Kidney (tissue), 14 donors: Measurements from ENCODE around the gene SARNP. TPM values are rescaled to one million over a fixed set of nuclear protein-coding genes. Genes with fewer than 3 reads are reported as not detected.

Source experiments
- DNase-seq, 5 donors: peaks; one replicate each; pipeline ENCODE4 v3.0.0-alpha.2; 2013 to 2020
- FAIRE-seq: peaks from 2 replicates; lab custom pipeline; 2012; peaks lifted over from hg19 to GRCh38; lab: Jason Lieb, UNC
- H3K27ac ChIP-seq, 2 donors: one replicate each; pipeline ENCODE4 v1.7.0; 2013; ENCODE audit warnings: low read depth in 2 of 2, low read length in 2 of 2, inconsistent platforms in 1 of 2
- H3K27me3 ChIP-seq: one replicate; pipeline ENCODE4 v1.7.1; 2013; ENCODE audit warnings: low read length, inconsistent platforms; ENCODE audit not compliant: control insufficient read depth, insufficient read depth
- H3K36me3 ChIP-seq, 3 donors: one replicate each; pipeline versions ENCODE4 v1.7.0 to v1.7.1; 2013; ENCODE audit warnings: low read length in 3 of 3, control low read depth in 1 of 3, inconsistent platforms in 1 of 3; ENCODE audit not compliant: insufficient read depth in 3 of 3, control insufficient read depth in 2 of 3
- H3K4me1 ChIP-seq, 3 donors: one replicate each; pipeline versions ENCODE4 v1.7.0 to v1.7.1; 2013; ENCODE audit warnings: low read length in 3 of 3, inconsistent platforms in 1 of 3, low read depth in 1 of 3; ENCODE audit not compliant: control insufficient read depth in 2 of 3, insufficient read depth in 2 of 3
- H3K4me3 ChIP-seq, 3 donors: one replicate each; pipeline versions ENCODE4 v1.7.0 to v1.8.1; 2013; ENCODE audit warnings: low read length in 3 of 3, control low read depth in 1 of 3, inconsistent platforms in 1 of 3
- H3K9ac ChIP-seq, 3 donors: one replicate each; pipeline versions ENCODE4 v1.7.0 to v1.7.1; 2013; ENCODE audit warnings: low read length in 3 of 3, control low read depth in 1 of 3, inconsistent platforms in 1 of 3
- H3K9me3 ChIP-seq, 3 donors: one replicate each; pipeline versions ENCODE4 v1.7.0 to v1.7.1; 2013; ENCODE audit warnings: low read length in 3 of 3, control low read depth in 1 of 3, inconsistent platforms in 1 of 3; ENCODE audit not compliant: control insufficient read depth in 2 of 3, insufficient read depth in 1 of 3
- CTCF ChIP-seq: IDR thresholded peaks from 3 replicates; pipeline ENCODE4 v1.5.1; 2012; ENCODE audit warnings: mild to moderate bottlenecking, moderate library complexity, borderline replicate concordance; ENCODE audit not compliant: insufficient read depth; ENCODE audit errors: extremely low read depth
- intact Hi-C: fragments of 100-400 bp; cut with DNase I; formaldehyde crosslinking; loops from one replicate; pipeline ENCODE4 v1.11.1; 2022
- polyA plus RNA-seq: library from polyadenylated mRNA; stranded (reverse); fragments of 350-450 nt; fragmentation: Illumina TruSeq; extraction: RNeasy Lipid Tissue Mini Kit (QIAGEN cat#74804); gene quantifications from one replicate; pipeline ENCODE4 v1.2.3, GENCODE V29; 2014; ENCODE audit warnings: low read depth, low replicate concordance; ENCODE audit not compliant: insufficient read depth
- total RNA-seq: library from RNA; stranded (reverse); fragmentation: NEBNext Ultra II Directional; extraction: Animal tissue kit (Norgen Biotek cat#: 25700); gene quantifications from one replicate; pipeline ENCODE4 v1.2.1, GENCODE V29; 2021
- donor health status: control.
- donor health status: control.
- donor health status: control.
- donor health status: control.
- donor health status: control.
- donor health status: DM: yes; HTN: yes; CAD: no.
- donor health status: Normal renal cell carcinoma (clear cell type).

The SARNP gene
- total and polyA plus RNA-seq, 2 donors from 2014 or later, result 51.1 to 109 TPM

DNA sequence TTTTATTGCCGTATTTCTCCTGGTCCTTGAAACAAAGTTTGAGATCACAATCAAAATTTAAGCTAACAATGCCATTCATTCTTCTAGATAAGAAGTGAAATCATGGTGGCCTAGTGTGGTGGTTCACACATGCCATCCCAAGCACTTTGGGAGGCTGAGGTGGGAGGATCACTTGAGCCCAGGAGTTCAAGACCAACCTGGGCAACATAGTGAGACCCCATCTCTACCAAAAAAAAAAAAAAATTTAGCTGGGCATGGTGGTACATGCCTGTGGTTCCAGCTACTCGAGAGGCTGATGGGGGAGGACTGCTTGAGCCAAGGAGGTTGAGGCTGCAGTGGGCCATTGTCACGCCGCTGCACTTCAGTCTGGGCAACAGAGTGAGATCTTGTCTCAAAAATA is 50.4 kb downstream of the SARNP start:
- H3K9me3 ChIP-seq, result no peaks in the 10 kb centered on the region
- FAIRE-seq, result no peak
- TF ChIP-seq CTCF, result no peak
- no peak overlapping the region for H3K9ac ChIP-seq
- H3K27ac ChIP-seq, result no peak overlapping the region
- H3K36me3 ChIP-seq, result peaks cover 3 to 8% (median 6%) of the 10 kb centered on the region in 3 donors
- no peaks in the 10 kb centered on the region for H3K27me3 ChIP-seq
- H3K4me1 ChIP-seq, result peaks cover 0 to 6% (median 2%) of the 10 kb centered on the region in 3 donors
- intact Hi-C loops, result no loop called here
- H3K4me3 ChIP-seq, result no peak overlapping the region
- no peak for DNase-seq

DNA sequence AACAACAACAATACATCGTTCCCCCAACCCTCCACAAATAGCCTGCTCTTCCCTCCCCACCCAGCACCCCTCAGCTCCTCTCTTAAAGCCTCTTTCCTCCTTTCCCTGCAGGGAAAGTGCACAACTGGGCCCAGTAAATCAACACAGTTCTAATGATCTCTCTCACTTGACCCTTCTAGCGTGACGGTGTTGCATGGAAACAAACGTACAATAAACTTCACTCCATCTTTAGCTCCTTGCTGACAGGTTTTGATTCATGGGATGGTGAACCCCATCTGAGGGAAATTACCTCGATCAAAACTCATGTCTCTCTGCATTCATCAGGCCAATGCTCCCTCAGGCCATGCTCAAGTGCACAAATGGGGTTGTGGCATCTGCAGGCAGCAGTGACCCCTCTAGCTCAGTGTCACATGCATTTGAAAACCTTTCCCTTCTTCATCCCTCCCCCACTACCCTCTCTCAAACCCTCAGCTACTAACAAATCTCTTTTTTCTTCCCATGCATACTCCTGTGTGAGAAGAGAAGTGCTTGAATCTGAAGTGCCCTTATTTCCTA is 51.7 kb downstream of the SARNP start:
- Histone ChIP-seq H3K27ac (no peak overlapping the region), H3K36me3 (peaks cover 0 to 3% (median 0%) of the 10 kb centered on the region in 3 donors), H3K4me1 (peaks cover 0 to 6% (median 2%) of the 10 kb centered on the region in 3 donors), H3K9ac (no peak overlapping the region), H3K9me3 (no peaks in the 10 kb centered on the region), H3K27me3 (no peaks in the 10 kb centered on the region), H3K4me3 (no peak overlapping the region)
- intact Hi-C loops, result no loop called here
- no peak for TF ChIP-seq CTCF
- FAIRE-seq, result no peak
- peak in 4 of 5 donors; percentile 51 to 86 (median 65) for DNase-seq

GRCh38 chr12:55762646-55763045 is 54.9 kb downstream of the SARNP start:
- peaks cover 0 to 6% (median 4%) of the 10 kb centered on the region in 3 donors for H3K4me1 ChIP-seq
- H3K4me3 ChIP-seq, result no peak overlapping the region
- intact Hi-C loops, result no loop called here
- no peak overlapping the region for H3K9ac ChIP-seq
- no peak overlapping the region for H3K27ac ChIP-seq
- FAIRE-seq (no peak), DNase-seq (no peak)
- H3K9me3 ChIP-seq, result no peaks in the 10 kb centered on the region
- H3K27me3 ChIP-seq, result no peaks in the 10 kb centered on the region
- peaks cover 2 to 6% (median 5%) of the 10 kb centered on the region in 3 donors for H3K36me3 ChIP-seq
- TF ChIP-seq CTCF, result no peak
